SK-N-SH (cell line): ENCODE results near the gene HSPA9. TPM values are rescaled to one million over a fixed set of nuclear protein-coding genes. Genes with fewer than 3 reads are reported as not detected.

Source experiments
- CTCF ChIA-PET: fragments of 300-600, 350-600 bp; formaldehyde crosslinking; extraction: SDS; loops from one replicate; lab custom pipeline; 2021; lab: Yijun Ruan, JAX
- POLR2A ChIA-PET: fragments of 350-600 bp; sonication (Branson Sonifier 250); formaldehyde crosslinking; extraction: SDS; loops from one replicate; lab custom pipeline; 2020; ENCODE audit warnings: antibody characterized with exemption, inconsistent platforms; lab: Yijun Ruan, JAX
- DNase-seq: peaks from one replicate; pipeline ENCODE4 v3.0.0; 2012
- H2AFZ ChIP-seq: fragments of 200-600 bp; sonication (generic); 2 replicates; pipeline ENCODE4 v1.8.1; 2016; ENCODE audit warnings: antibody characterized with exemption, mild to moderate bottlenecking, low read depth
- H3F3A ChIP-seq: fragments of 200-600 bp; sonication (generic); replicated peaks from 2 replicates; pipeline ENCODE3; 2016; ENCODE audit warnings: antibody characterized with exemption, mild to moderate bottlenecking; ENCODE audit not compliant: insufficient read depth
- H3K27ac ChIP-seq, 2 experiments: fragments of 200-500 bp in 1 of 2; fragments of 200-600 bp in 1 of 2; sonication (Bioruptor generic) in 1 of 2; sonication (generic), shearing (Covaris generic) in 1 of 2; 2 replicates each; pipeline versions ENCODE4 v1.5.1 to v1.6.1; 2014 to 2016; ENCODE audit warnings: low read depth in 2 of 2, inconsistent platforms in 1 of 2, low read length in 1 of 2, mild to moderate bottlenecking in 1 of 2, mixed read lengths in 1 of 2
- H3K27me3 ChIP-seq: fragments of 200-600 bp; sonication (generic), shearing (Covaris generic); 2 replicates; pipeline ENCODE4 v1.6.1; 2016; ENCODE audit warnings: mixed run types; ENCODE audit not compliant: insufficient read depth
- H3K36me3 ChIP-seq, 2 experiments: fragments of 200-500 bp in 1 of 2; fragments of 200-600 bp in 1 of 2; sonication (Bioruptor generic) in 1 of 2; sonication (generic) in 1 of 2; replicated peaks in 1 of 2; 2 replicates each; pipeline versions ENCODE3 to v1.5.1; 2014 to 2016; ENCODE audit warnings: low read length in 1 of 2, mild to moderate bottlenecking in 1 of 2; ENCODE audit not compliant: insufficient read depth in 2 of 2, control insufficient read depth in 1 of 2
- H3K4me1 ChIP-seq, 2 experiments: fragments of 200-500 bp in 1 of 2; fragments of 200-600 bp in 1 of 2; sonication (Bioruptor generic) in 1 of 2; sonication (generic), shearing (Covaris generic) in 1 of 2; 2 replicates each; pipeline versions ENCODE4 v1.5.1 to v1.6.1; 2014 to 2016; ENCODE audit warnings: low read depth in 1 of 2, low read length in 1 of 2, mixed run types in 1 of 2; ENCODE audit not compliant: insufficient read depth in 2 of 2, control insufficient read depth in 1 of 2
- H3K4me2 ChIP-seq: fragments of 200-600 bp; sonication (generic), shearing (Covaris generic); 2 replicates; pipeline ENCODE4 v1.6.1; 2017; ENCODE audit warnings: mixed run types
- H3K4me3 ChIP-seq, 2 experiments: fragments of 200-500 bp in 1 of 2; fragments of 200-600 bp in 1 of 2; sonication (Bioruptor generic) in 1 of 2; sonication (generic), shearing (Covaris generic) in 1 of 2; 2 replicates each; pipeline versions ENCODE4 v1.5.1 to v1.8.1; 2014 to 2016; ENCODE audit warnings: low read depth in 2 of 2, inconsistent platforms in 1 of 2, low read length in 1 of 2, mild to moderate bottlenecking in 1 of 2, mixed read lengths in 1 of 2, moderate library complexity in 1 of 2
- H3K79me2 ChIP-seq: fragments of 200-600 bp; sonication (generic); 2 replicates; pipeline ENCODE4 v1.8.1; 2017; ENCODE audit warnings: mild to moderate bottlenecking; ENCODE audit not compliant: insufficient read depth
- H3K9ac ChIP-seq: fragments of 200-600 bp; sonication (generic); 2 replicates; pipeline ENCODE4 v1.6.1; 2017; ENCODE audit warnings: mixed run types
- H3K9me2 ChIP-seq: fragments of 200-600 bp; sonication (generic); 2 replicates; pipeline ENCODE4 v1.6.1; 2017; ENCODE audit warnings: mixed run types
- H3K9me3 ChIP-seq: fragments of 200-600 bp; sonication (generic); 2 replicates; pipeline ENCODE4 v1.6.1; 2017; ENCODE audit warnings: mixed run types, mild to moderate bottlenecking, moderate library complexity
- H4K20me1 ChIP-seq: fragments of 200-600 bp; sonication (generic); 2 replicates; pipeline ENCODE4 v1.6.1; 2017; ENCODE audit warnings: mild to moderate bottlenecking, mixed run types; ENCODE audit not compliant: insufficient read depth
- CHD2 ChIP-seq: fragments of 150-350 bp; IDR thresholded peaks from 2 replicates; pipeline ENCODE4 v1.6.1; 2018; ENCODE audit warnings: low read length; ENCODE audit not compliant: partially characterized antibody
- ELF1 ChIP-seq: IDR thresholded peaks from 2 replicates; pipeline ENCODE4 v1.4.0; 2012
- EP300 ChIP-seq, 2 experiments: IDR thresholded peaks; 2 replicates each; pipeline versions ENCODE4 v1.4.0 to v1.6.1; 2012; ENCODE audit warnings: borderline replicate concordance in 1 of 2, low read depth in 1 of 2, low read length in 1 of 2
- EZH2phosphoT487 ChIP-seq: fragments of 200-600 bp; sonication (generic); IDR thresholded peaks from 2 replicates; pipeline ENCODE4 v1.6.1; 2017; ENCODE audit warnings: low read depth, mixed run types, mild to moderate bottlenecking, antibody characterized with exemption, moderate library complexity, borderline replicate concordance
- FOSL2 ChIP-seq: IDR thresholded peaks from 2 replicates; pipeline ENCODE4 v1.4.0; 2012; ENCODE audit warnings: low read depth, mild to moderate bottlenecking, moderate library complexity, borderline replicate concordance
- FOXJ3 ChIP-seq: sonication (generic); formaldehyde crosslinking; IDR thresholded peaks from 2 replicates; pipeline ENCODE4 v1.5.1; 2020; ENCODE audit warnings: mild to moderate bottlenecking, missing genetic modification reagents
- GABPA ChIP-seq: IDR thresholded peaks from 2 replicates; pipeline ENCODE4 v1.4.0; 2012; ENCODE audit warnings: low read depth, mild to moderate bottlenecking
- JUND ChIP-seq: IDR thresholded peaks from 2 replicates; pipeline ENCODE4 v1.4.0; 2012
- MAX ChIP-seq: IDR thresholded peaks from 2 replicates; pipeline ENCODE4 v1.4.0; 2012; ENCODE audit warnings: low read depth
- MXI1 ChIP-seq: IDR thresholded peaks from 2 replicates; pipeline ENCODE4 v1.6.1; 2012; ENCODE audit warnings: mild to moderate bottlenecking, low read depth, low read length, improper control_type of control experiment
- POLR2AphosphoS5 ChIP-seq: IDR thresholded peaks from 2 replicates; pipeline ENCODE4 v1.6.1; 2012; ENCODE audit warnings: low read depth, low read length
- RCOR1 ChIP-seq: fragments of 150-350 bp; IDR thresholded peaks from 2 replicates; pipeline ENCODE4 v1.6.1; 2017; ENCODE audit warnings: antibody characterized with exemption, low read length
- RFX5 ChIP-seq: IDR thresholded peaks from 2 replicates; pipeline ENCODE4 v1.6.1; 2012; ENCODE audit warnings: mild to moderate bottlenecking, improper control_type of control experiment, low read length
- RXRA ChIP-seq: IDR thresholded peaks from 2 replicates; pipeline ENCODE4 v1.4.0; 2012; ENCODE audit warnings: low read depth, mild to moderate bottlenecking, borderline replicate concordance
- SIN3A ChIP-seq: IDR thresholded peaks from 2 replicates; pipeline ENCODE4 v1.6.1; 2012; ENCODE audit warnings: low read depth, mild to moderate bottlenecking, low read length, moderate library complexity, borderline replicate concordance
- TAF1 ChIP-seq: IDR thresholded peaks from 2 replicates; pipeline ENCODE4 v1.6.1; 2012; ENCODE audit warnings: low read depth, mild to moderate bottlenecking, low read length, moderate library complexity, borderline replicate concordance
- TCF12 ChIP-seq: IDR thresholded peaks from 2 replicates; pipeline ENCODE4 v1.4.0; 2012
- USF2 ChIP-seq: fragments of 150-350 bp; IDR thresholded peaks from 2 replicates; pipeline ENCODE4 v1.6.1; 2017; ENCODE audit warnings: antibody characterized with exemption, low read length, low read depth, borderline replicate concordance
- YY1 ChIP-seq: IDR thresholded peaks from 2 replicates; pipeline ENCODE4 v1.4.0; 2012; ENCODE audit warnings: low read depth, mild to moderate bottlenecking
- WGBS: methylation state at CpG from one replicate; pipeline ENCODE4 v1.1.6; 2017; ENCODE audit warnings: low lambda C conversion rate; 5-methylcytosine and 5-hydroxymethylcytosine counted together
- polyA plus RNA-seq, 3 experiments: library from polyadenylated mRNA; depleted of rRNA; stranded (reverse); fragments of >200 nt; gene quantifications; 2 replicates each; pipeline ENCODE4 v1.2.3, GENCODE V29; 2012
- TF ChIP-seq, protein P1 (sequence below): fragments of 150-350 bp; IDR thresholded peaks from 2 replicates; pipeline ENCODE4 v1.6.1; 2016; ENCODE audit warnings: mild to moderate bottlenecking, low read depth, low read length
- TF ChIP-seq, protein P2 (sequence below): IDR thresholded peaks from 2 replicates; pipeline ENCODE4; 2012
- TF ChIP-seq, protein P3 (sequence below): IDR thresholded peaks from 2 replicates; pipeline ENCODE4 v1.4.0; 2012; ENCODE audit warnings: low read depth, borderline replicate concordance
- TF ChIP-seq, protein P4 (sequence below): IDR thresholded peaks from 2 replicates; pipeline ENCODE4 v1.4.0; 2012; ENCODE audit warnings: low read depth, borderline replicate concordance

HSPA9 gene
- polyA plus RNA-seq, 1 of the 3 experiments (the other 2 are of a cell fraction), result 153 TPM

DNA sequence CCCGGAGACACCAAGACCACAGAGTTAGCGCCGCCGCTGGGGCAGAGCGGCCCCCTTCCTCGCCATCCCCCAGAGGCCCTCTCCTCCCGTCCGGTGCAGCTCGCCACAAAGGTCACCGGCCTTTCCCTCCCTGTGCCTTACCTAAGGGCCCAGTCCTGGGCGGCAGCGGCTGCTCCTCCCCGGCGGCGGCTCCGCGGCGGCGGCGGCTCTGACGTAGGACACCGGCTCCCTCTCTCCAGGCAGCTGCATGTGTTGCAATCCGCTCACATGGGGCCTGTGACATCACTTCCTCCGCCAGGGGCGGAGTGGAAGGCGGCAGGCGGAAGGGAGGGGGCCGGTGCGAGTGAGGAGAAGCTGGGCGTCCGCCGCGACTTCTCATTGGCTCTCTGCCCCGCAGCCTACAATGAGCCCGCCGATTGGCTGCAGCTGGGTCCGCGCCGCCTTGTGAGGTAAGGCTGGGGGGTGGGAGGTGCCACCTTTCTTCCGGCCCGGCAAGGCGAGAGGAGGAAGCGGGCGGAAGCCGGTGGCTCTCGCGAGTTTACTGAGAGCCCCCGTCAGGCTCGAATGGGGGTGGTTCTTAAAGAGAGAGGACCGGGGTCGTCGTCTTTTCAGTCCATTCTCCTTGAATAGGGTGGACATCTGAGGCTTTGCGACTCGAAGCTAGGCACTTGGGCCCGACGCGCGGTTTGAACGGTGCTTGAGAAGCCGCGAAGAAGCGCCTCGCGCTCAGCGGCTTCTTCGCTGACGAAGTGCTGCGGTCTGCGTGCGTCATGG is 32.1 kb downstream of the HSPA9 start, which contains the start of gene ETF1:
Gene ETF1, minus strand, starts transcription at position 281 of the 774 bp plus-strand sequence. CDS start 318 bp downstream, outside the sequence.
- Histone ChIP-seq H3K27me3 (no peaks in the 10 kb centered on the region), H4K20me1 (peaks cover 40% of the 10 kb centered on the region), H3F3A (peaks cover 2% of the 10 kb centered on the region), H3K27ac (peak within 1 kb of the TSS; percentile 96 to 97), H2AFZ (peak within 1 kb of the TSS; percentile 73; the same call in 1 of the 2 replicates), H3K36me3 (peaks cover 12 to 30% of the 10 kb centered on the region in 2 experiments), H3K9ac (peak within 1 kb of the TSS; percentile 99), H3K9me2 (no peaks in the 10 kb centered on the region), H3K4me1 (peaks cover 18 to 25% of the 10 kb centered on the region in 2 experiments), H3K4me2 (peak within 1 kb of the TSS; percentile 98), H3K9me3 (no peaks in the 10 kb centered on the region), H3K79me2 (peaks cover 96% of the 10 kb centered on the region), H3K4me3 (peak within 1 kb of the TSS; percentile 88 to 91)
- TF ChIP-seq, protein P1, sequence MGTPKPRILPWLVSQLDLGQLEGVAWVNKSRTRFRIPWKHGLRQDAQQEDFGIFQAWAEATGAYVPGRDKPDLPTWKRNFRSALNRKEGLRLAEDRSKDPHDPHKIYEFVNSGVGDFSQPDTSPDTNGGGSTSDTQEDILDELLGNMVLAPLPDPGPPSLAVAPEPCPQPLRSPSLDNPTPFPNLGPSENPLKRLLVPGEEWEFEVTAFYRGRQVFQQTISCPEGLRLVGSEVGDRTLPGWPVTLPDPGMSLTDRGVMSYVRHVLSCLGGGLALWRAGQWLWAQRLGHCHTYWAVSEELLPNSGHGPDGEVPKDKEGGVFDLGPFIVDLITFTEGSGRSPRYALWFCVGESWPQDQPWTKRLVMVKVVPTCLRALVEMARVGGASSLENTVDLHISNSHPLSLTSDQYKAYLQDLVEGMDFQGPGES, result peak; percentile 63
- TF ChIP-seq TCF12, result peak; percentile 33; the same call in 1 of the 2 replicates
- peak; percentile 63; the same call in 1 of the 2 replicates for TF ChIP-seq SIN3A
- TF ChIP-seq GABPA, result peak; percentile 91
- TF ChIP-seq EP300 (IDR thresholded peaks at IDR 0.05; ENCODE audit: borderline replicate concordance in 1 of 2, low read depth in 1 of 2, low read length in 1 of 2), result peak in 1 of 2 experiments; percentile 28; a peak in 1 of 4 replicates
- no peak for TF ChIP-seq EZH2phosphoT487
- peak; percentile 99 for TF ChIP-seq CHD2
- TF ChIP-seq RCOR1, result no peak
- no peak for TF ChIP-seq RFX5
- TF ChIP-seq POLR2AphosphoS5, result peak; percentile 25; the same call in 1 of the 2 replicates
- TF ChIP-seq TAF1, result peak; percentile 50; the same call in 1 of the 2 replicates
- no peak for TF ChIP-seq FOXJ3 (CRISPR knock-in tag)
- no peak for TF ChIP-seq RXRA
- TF ChIP-seq, protein P2, sequence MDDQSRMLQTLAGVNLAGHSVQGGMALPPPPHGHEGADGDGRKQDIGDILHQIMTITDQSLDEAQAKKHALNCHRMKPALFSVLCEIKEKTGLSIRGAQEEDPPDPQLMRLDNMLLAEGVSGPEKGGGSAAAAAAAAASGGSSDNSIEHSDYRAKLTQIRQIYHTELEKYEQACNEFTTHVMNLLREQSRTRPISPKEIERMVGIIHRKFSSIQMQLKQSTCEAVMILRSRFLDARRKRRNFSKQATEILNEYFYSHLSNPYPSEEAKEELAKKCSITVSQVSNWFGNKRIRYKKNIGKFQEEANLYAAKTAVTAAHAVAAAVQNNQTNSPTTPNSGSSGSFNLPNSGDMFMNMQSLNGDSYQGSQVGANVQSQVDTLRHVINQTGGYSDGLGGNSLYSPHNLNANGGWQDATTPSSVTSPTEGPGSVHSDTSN, result peak; percentile 20
- TF ChIP-seq MAX, result peak; percentile 98
- no peak for TF ChIP-seq FOSL2
- TF ChIP-seq, protein P3, sequence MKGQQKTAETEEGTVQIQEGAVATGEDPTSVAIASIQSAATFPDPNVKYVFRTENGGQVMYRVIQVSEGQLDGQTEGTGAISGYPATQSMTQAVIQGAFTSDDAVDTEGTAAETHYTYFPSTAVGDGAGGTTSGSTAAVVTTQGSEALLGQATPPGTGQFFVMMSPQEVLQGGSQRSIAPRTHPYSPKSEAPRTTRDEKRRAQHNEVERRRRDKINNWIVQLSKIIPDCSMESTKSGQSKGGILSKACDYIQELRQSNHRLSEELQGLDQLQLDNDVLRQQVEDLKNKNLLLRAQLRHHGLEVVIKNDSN, result peak; percentile 90
- TF ChIP-seq JUND, result no peak
- peak; percentile 38; the same call in 1 of the 2 replicates for TF ChIP-seq USF2
- TF ChIP-seq YY1, result peak; percentile 70; the same call in 1 of the 2 replicates
- peak; percentile 97 for TF ChIP-seq ELF1
- TF ChIP-seq MXI1, result peak; percentile 94
- TF ChIP-seq, protein P4, sequence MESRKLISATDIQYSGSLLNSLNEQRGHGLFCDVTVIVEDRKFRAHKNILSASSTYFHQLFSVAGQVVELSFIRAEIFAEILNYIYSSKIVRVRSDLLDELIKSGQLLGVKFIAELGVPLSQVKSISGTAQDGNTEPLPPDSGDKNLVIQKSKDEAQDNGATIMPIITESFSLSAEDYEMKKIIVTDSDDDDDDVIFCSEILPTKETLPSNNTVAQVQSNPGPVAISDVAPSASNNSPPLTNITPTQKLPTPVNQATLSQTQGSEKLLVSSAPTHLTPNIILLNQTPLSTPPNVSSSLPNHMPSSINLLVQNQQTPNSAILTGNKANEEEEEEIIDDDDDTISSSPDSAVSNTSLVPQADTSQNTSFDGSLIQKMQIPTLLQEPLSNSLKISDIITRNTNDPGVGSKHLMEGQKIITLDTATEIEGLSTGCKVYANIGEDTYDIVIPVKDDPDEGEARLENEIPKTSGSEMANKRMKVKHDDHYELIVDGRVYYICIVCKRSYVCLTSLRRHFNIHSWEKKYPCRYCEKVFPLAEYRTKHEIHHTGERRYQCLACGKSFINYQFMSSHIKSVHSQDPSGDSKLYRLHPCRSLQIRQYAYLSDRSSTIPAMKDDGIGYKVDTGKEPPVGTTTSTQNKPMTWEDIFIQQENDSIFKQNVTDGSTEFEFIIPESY, result peak; percentile 99
- POLR2A ChIA-PET, result interaction anchor here (0.8 to 1.9 kb wide), 14 partner anchors 9 to 751 kb away, joined by 3 to 20 read pairs (median 4); partner anchors contain the start of genes EGR1, FAM53C, HSPA9 and MATR3
- WGBS, result under 1% methylated on average over 31 of the region's 70 CpGs
- CTCF ChIA-PET, result interaction anchor here (1.0 to 3.0 kb wide), 10 partner anchors 8 to 190 kb away, joined by 3 to 15 read pairs (median 6); partner anchors contain the start of genes EGR1, HSPA9 and KDM3B
- peak; percentile 97 for DNase-seq
